HG02588 (cell line): ENCODE measurements around the gene MYO15B.
A peak's percentile ranks its signal among the peaks of the same experiment; 100 is the strongest.

ENCODE experiments used
- ATAC-seq: cut with Tn5 transposase; IDR thresholded peaks from one replicate; pipeline ENCODE4 v1.9.1; 2021; ENCODE audit warnings: mild to moderate bottlenecking, moderate library complexity; ENCODE audit not compliant: unreplicated experiment

The MYO15B gene

GRCh38 chr17:75622771-75623273 is 35.2 kb downstream of the MYO15B start:
- no peak for ATAC-seq

DNA sequence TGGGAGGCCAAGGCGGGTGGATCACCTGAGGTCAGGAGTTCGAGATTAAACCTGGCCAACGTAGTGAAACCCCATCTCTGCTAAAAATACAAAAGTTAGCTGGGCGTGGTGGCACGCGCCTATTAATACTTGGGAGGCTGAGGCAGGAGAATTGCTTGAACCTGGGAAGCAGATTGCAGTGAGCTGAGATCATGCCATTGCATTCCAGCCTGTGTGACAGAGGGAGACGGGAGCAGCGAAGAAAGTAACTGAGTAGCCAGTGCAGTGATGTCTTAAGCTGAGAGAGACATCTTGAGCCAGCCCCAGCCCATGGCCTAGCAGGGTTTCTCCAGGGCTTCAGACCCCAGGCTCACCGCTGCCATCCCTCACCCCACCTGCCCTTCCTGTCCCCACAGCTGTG is 35.8 kb downstream of the MYO15B start:
- no peak for ATAC-seq

- ATAC-seq, result no peak
Measured at GRCh38 chr17:75624021-75624420, 36.4 kb downstream of the MYO15B start.

DNA sequence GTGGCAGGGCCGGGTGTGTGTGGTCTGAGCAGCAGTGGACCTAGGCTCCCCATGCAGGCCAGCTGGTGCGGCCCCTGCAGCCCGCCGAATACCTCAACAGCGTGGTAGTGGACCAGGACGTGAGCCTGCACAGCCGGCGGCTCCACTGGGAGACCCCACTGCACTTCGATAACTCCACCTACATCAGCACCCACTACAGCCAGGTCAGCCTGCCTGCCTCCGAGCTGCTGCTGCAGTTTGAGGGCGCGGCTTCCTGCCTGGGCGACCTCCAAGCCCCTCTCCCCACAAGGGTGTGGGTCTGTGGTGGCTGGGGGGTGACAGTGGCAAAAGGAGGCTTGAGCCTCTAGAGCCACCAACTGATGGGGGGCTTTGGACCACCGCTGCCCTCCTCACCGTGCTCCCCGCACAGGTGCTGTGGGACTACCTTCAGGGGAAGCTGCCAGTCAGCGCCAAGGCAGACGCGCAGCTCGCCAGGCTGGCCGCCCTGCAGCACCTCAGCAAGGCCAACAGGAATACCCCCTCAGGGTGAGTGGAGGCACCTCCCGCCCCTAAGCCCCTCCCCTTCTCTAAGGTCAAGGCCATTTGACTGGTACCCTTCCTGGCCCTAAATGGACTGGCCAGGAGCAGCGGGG is 37.2 kb downstream of the MYO15B start:
- no peak for ATAC-seq

- no peak for ATAC-seq
Measured at GRCh38 chr17:75625813-75626486, 38.4 kb downstream of the MYO15B start.

DNA sequence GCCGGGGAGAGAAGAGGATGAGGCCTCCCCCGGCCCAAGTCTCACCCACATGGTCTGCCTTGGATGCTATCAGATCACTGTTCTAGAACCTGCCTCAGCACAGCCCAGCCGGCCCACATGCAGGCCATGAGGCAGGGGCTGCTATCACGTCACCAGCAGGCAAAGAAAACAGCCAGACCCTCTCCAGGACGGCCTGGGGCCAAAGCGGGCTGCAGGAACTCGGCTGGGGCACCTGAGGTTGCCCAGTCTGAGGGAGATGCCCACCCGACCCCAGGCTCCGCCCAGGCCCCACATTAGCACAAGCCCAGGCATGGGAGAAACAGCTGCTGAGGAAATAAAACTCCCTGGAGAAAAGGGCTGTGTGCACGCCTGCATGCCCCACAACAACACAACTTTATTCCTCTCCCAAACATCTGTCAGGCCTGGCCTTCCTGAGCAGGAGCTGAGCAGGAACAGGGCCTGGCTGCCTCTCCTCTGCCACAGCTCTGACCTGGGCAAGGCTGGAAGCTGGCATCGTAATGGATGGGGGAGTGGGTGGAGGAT is 39.0 kb downstream of the MYO15B start:
- ATAC-seq, result no peak

GRCh38 chr17:75627094-75627493 is 39.5 kb downstream of the MYO15B start:
- ATAC-seq, result no peak

DNA sequence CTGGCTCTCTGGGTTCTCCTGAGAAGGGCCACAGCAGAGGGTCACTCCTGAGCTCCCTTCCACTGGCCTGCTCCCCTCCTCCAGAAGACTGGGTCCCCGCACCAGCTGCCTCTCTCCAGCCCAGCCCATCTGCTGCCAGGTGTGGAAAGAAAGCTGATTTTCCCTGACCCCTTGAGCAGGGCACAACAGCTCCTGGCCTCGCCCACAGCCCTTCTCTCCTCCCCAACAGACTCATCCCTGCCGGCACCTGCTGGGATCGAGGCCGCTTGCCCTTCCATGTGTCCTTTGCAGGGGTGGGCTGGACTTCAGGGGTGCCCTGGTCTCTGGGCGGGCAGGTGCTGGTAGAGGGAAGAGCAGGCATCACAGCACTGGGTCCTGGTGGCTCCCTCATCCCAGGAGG is 40.8 kb downstream of the MYO15B start:
- ATAC-seq, result no peak

DNA sequence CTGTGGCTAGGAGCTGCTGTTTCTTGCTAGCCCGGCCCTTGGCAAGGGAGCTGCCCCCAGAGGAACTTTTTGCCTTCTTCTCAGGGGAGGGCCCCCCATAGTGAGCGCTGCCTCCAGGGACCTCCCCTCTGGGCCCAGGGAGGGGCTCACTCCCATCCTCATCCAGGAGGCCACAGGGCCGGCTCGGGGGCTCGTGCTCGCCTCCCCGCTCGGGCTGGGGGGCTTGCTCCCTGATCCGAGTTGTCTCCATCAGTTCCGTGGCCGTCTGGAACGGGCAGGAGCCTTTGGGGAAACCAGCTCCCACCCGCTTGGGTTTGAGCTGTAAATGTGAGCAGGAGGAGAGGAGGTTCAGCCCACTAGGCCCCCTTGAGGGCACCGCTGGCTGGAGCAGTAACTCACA is 41.6 kb downstream of the MYO15B start:
- ATAC-seq, result no peak

GRCh38 chr17:75630071-75630917 is 42.7 kb downstream of the MYO15B start:
- no peak for ATAC-seq

GRCh38 chr17:75631353-75631752 is 43.8 kb downstream of the MYO15B start:
- no peak for ATAC-seq

DNA sequence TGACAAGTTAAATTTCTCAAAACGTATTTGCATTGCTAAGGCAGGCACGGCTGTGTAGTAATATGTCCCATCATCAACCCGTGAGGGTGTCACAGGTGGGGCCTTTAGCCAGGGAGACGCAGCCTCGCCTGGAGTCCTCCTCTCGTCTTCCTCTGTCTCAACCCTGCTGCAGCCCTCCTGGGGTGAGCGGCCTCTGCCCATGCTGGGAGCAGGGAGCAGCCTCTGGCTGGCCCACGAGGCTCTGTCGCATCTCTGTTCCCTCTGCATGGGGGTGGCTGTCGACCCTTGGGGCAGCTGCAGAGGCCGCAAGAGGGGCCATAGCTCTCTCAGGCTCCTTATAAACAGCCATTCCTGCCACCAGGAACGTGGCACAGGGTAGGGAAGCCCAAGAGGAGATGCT is 44.8 kb downstream of the MYO15B start:
- no peak for ATAC-seq

DNA sequence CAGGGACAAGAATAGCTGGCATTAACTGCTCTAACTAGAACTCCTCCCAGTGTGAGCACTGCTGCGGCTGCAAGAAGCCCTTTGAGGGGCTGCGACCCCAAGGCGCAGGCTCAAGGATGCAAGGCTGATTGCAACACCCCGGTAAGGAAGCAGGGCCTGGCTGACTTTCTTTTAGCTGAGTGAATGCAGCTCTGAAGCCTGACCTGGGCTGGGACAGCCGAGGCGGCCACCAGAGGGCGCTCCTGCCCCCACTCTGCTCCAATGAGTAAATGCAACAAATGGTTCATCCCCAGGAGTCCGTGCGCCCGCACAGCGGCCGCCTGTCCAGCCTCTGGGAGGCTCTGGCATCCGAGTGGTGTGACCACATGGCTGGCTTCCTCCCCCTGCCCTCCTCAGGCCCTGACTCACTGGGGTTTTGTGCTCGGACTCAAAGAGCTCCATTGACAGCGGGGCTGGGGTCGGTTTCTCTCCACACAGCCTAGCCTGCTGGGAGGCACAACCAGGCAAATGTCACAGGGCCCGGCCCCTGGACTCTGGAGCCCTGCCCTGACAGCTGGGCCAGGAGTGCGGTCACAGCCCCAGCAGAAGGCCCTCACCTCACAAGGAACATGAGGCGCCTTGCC is 45.4 kb downstream of the MYO15B start, which contains the start of gene SMIM5:
TSS of gene SMIM5 (plus strand) at position 572 of the 623 bp plus-strand sequence. CDS start 6,768 bp downstream, outside the sequence.
- peak; percentile 52 for ATAC-seq

GRCh38 chr17:75633486-75634375 is 46.1 kb downstream of the MYO15B start:
- no peak for ATAC-seq

GRCh38 chr17:75634376-75634740 is 46.8 kb downstream of the MYO15B start:
- no peak for ATAC-seq

DNA sequence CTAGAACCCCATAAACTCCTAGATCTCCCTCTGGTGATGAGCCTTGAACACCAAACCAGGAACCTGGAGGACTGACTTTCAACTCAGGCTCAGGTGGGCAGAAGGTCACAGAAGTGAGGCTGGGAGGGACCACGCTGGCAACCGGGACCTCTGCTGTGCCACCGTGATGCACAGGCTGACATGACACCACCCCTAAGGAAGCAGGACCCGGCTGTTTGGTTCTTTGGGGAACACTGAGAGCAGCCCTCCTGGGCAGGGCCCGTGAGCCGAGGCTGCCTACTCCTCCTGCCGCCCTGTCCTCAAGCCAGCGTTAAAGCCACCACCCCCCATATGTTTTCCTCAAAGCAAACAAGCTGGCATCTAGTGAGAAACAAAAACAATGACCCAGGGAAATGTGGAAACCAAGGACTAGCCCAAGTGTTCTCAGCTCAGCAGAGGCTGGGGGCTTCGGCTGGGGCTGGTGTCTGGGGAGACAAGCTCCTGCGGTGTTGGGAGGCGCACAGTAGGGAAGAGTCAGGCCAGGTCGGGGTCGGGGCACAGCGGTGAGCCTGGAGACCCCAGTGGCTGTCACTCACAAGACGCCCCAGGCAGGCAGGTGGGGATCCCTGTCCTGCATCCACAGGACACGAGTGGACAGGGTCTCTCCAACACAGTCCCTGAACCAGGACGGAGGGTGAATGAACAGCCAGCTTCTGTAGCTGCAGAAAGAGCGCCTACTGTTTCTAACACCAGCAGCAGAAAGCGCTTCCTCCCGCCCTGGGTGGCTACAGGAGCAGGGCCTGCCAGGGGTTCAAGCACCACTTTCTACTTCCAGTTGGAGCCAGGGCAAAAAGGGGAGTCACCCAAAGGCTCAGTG is 47.4 kb downstream of the MYO15B start:
- ATAC-seq, result no peak

DNA sequence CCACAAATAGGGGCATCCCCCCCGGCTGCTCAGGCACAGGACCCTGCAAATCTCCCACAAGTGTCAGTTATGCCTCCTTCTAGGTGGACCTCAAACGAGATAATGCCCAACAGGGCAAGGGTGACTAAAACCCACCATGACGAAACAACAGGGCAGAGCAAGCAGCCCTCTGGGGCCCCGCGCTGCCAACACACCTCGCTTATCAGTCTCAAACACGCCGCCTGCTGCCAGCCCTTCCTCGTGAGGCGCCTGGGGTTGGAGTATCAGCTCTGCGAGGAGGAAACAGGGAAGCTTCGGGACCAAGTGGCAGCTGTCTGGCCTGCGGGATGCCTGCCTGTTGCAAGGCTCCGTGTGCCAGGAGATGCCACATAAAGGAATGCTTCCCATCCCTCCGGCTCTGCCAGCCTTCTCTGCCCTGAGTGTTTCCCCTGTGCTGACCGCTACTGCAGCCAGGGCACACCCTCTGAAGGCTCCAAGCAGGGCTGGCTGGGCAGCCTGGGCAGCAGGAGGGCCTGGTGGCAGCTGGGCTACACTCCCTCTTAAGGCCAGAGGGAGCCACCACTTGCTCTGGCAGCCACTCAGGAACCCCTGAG is 48.1 kb downstream of the MYO15B start:
- ATAC-seq, result no peak

GRCh38 chr17:75636381-75637142 is 49.0 kb downstream of the MYO15B start:
- no peak for ATAC-seq
